Measurements from ENCODE around the gene ASXL3.

DNA sequence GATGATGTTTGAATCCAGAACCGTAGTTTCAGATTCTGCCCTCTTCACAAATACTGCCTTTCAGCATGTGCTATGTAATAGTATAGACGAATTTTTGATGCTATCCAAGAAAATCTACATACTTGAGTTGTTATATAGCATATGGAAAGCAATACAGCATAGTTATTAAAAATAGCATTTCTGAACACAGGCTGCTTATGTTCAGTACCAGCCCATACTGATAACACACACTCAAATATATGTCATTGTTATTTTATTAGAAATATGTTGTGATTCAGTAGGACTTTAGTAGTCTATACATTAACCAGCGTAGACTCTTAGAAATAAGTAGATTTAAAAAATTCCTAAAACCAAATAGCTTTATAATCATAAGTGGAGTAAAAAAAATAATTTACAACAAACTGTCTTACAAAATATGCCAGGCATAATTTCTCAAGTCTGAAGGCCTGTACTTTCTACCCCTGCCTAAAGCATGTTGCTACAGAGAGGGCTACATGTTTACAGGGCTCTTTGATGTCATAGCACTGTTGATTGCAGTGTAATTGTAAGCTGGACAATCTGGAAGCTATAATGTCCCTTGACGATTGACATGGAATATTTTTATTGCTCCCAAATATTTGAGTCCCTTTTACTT is 86.3 kb downstream of the ASXL3 start:
- TF ChIP-seq, protein P1, sequence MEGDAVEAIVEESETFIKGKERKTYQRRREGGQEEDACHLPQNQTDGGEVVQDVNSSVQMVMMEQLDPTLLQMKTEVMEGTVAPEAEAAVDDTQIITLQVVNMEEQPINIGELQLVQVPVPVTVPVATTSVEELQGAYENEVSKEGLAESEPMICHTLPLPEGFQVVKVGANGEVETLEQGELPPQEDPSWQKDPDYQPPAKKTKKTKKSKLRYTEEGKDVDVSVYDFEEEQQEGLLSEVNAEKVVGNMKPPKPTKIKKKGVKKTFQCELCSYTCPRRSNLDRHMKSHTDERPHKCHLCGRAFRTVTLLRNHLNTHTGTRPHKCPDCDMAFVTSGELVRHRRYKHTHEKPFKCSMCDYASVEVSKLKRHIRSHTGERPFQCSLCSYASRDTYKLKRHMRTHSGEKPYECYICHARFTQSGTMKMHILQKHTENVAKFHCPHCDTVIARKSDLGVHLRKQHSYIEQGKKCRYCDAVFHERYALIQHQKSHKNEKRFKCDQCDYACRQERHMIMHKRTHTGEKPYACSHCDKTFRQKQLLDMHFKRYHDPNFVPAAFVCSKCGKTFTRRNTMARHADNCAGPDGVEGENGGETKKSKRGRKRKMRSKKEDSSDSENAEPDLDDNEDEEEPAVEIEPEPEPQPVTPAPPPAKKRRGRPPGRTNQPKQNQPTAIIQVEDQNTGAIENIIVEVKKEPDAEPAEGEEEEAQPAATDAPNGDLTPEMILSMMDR (optimal IDR thresholded peaks at IDR 0.05 in 1 of 3, IDR thresholded peaks at IDR 0.05 in 1 of 3, conservative IDR thresholded peaks at IDR 0.05 in 1 of 3; ENCODE audit: extremely low read depth in 1 of 3, insufficient read depth in 2 of 3, low read length in 3 of 3) = no peak
- TF ChIP-seq EZH2 (IDR thresholded peaks at IDR 0.05; ENCODE audit: low read length) = no peak
